SKM-1 treated with dmso at 0.1 percent for 144 hours (cell line): ENCODE results near the gene ARTN.

Experiments
- DNase-seq: peaks from one replicate; lab custom pipeline; 2025; ENCODE audit not compliant: unreplicated experiment; lab: John Stamatoyannopoulos, UW

Gene ARTN

DNA sequence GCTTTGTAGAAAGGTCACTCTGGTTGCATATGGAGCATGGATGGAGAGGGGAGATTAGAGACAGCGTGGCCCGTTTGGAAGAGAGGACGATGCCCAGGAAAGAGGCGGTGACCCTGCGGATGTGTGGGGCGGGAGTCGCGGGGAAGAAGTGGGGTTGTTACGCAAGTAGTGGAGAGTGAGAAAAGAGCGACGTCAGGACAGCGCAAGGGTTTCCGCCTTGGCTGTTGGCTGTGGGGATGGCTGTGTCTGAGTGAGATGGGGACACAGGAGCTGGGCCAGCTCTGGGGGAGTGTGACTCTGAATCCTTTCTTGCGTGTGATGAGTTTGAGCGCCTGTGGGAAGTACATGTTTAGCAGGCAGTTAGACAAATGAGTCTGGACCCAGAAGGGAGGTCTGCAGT is 49.2 kb downstream of the ARTN start:
- DNase-seq: no peak

GRCh38 chr1:43983253-43983899 is 49.8 kb downstream of the ARTN start:
- DNase-seq: no peak

DNA sequence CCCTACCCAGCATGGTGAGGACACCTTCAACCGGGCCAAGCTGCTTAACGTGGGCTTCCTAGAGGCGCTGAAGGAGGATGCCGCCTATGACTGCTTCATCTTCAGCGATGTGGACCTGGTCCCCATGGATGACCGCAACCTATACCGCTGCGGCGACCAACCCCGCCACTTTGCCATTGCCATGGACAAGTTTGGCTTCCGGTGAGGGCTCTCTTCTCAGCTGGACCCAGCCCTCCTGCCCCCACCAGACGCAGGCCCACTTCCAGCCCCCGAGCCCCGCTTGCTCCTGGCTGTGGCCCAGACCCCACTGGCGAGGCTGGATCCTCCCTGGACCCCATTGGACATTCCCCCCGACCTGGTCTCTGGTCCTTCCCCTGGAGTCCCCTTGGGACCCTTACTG is 51.3 kb downstream of the ARTN start:
- no peak for DNase-seq

- DNase-seq: no peak
Observed at GRCh38 chr1:43985984-43986595, 52.5 kb downstream of the ARTN start.

GRCh38 chr1:43986712-43987111 is 53.1 kb downstream of the ARTN start:
- DNase-seq: no peak
